A549 (cell line): ENCODE data around the gene PAQR6. TPM values are rescaled to one million over a fixed set of nuclear protein-coding genes. Genes with fewer than 3 reads are reported as not detected.

Experiments used
- ATAC-seq, 2 experiments: fragments of 200-7000 bp in 1 of 2; fragments of >200 bp in 1 of 2; cut with Nextera tagmentation in 1 of 2; cut with Tn5 transposase in 1 of 2; 3 replicates each; pipeline versions ENCODE4 v1.8.0 to v1.9.1; 2018 to 2020; ENCODE audit warnings: mild to moderate bottlenecking in 1 of 2, moderate library complexity in 1 of 2
- CTCF ChIA-PET: fragments of 300-600 bp; sonication (Branson Sonifier 250); formaldehyde crosslinking; extraction: SDS; loops from one replicate; lab custom pipeline; 2021; ENCODE audit warnings: antibody characterized with exemption, inconsistent platforms; lab: Yijun Ruan, JAX
- POLR2A ChIA-PET: fragments of 350-600 bp; formaldehyde crosslinking; extraction: SDS; loops from one replicate; lab custom pipeline; 2021; ENCODE audit warnings: antibody characterized with exemption, inconsistent platforms; lab: Yijun Ruan, JAX
- DNase-seq, 2 experiments: peaks; one replicate each; pipeline versions ENCODE4 v3.0.0 to v3.0.0-alpha.2; 2011 to 2016; ENCODE audit warnings: low read depth in 1 of 2, low spot score in 1 of 2
- FAIRE-seq: peaks from 2 replicates; lab custom pipeline; 2011; peaks lifted over from hg19 to GRCh38; lab: Jason Lieb, UNC
- H3K27ac ChIP-seq, 2 experiments: fragments of >200 bp; sonication (Bioruptor Twin); formaldehyde crosslinking; 3 replicates each; pipeline ENCODE4 v1.5.1; 2016 to 2017
- H3K4me1 ChIP-seq: fragments of >200 bp; sonication (Bioruptor Twin); formaldehyde crosslinking; 3 replicates; pipeline ENCODE4 v1.6.1; 2016
- H3K4me2 ChIP-seq: fragments of >200 bp; sonication (Bioruptor Twin); formaldehyde crosslinking; 3 replicates; pipeline ENCODE4 v1.6.1; 2016
- H3K4me3 ChIP-seq: fragments of >200 bp; sonication (Bioruptor Twin); formaldehyde crosslinking; 3 replicates; pipeline ENCODE4 v1.5.1; 2016
- H3K9me3 ChIP-seq: fragments of >200 bp; sonication (Bioruptor Twin); formaldehyde crosslinking; 3 replicates; pipeline ENCODE4 v1.6.1; 2016
- CBX2 ChIP-seq: fragments of 200-600 bp; sonication (generic); IDR thresholded peaks from 2 replicates; pipeline ENCODE4 v1.6.1; 2016; ENCODE audit warnings: low read depth, mild to moderate bottlenecking, borderline replicate concordance
- CBX8 ChIP-seq: fragments of 200-600 bp; sonication (generic); IDR thresholded peaks from 2 replicates; pipeline ENCODE4 v1.6.1; 2016
- CEBPB ChIP-seq, 2 experiments: fragments of >200 bp in 1 of 2; sonication (Bioruptor Twin) in 1 of 2; formaldehyde crosslinking in 1 of 2; IDR thresholded peaks; 2 replicates each; pipeline ENCODE4 v1.6.1; 2012 to 2016
- CHD4 ChIP-seq: fragments of 200-600 bp; sonication (generic); IDR thresholded peaks from 2 replicates; pipeline ENCODE4 v1.6.1; 2016; ENCODE audit warnings: antibody characterized with exemption, mild to moderate bottlenecking, borderline replicate concordance
- EHMT2 ChIP-seq: fragments of 200-600 bp; sonication (generic); IDR thresholded peaks from 2 replicates; pipeline ENCODE4 v1.6.1; 2016; ENCODE audit warnings: antibody characterized with exemption, low read depth, mild to moderate bottlenecking, moderate library complexity
- FOSL2 ChIP-seq, 2 experiments: fragments of 450-650 bp in 1 of 2; fragments of >200 bp in 1 of 2; sonication (Bioruptor Twin) in 1 of 2; formaldehyde crosslinking; IDR thresholded peaks; 2 replicates each; pipeline versions ENCODE4 v1.5.0 to v1.6.1; 2016 to 2020; ENCODE audit warnings: mild to moderate bottlenecking in 1 of 2, moderate library complexity in 1 of 2
- HEYL ChIP-seq: fragments of 250-450 bp; sonication (Bioruptor Pico); IDR thresholded peaks from 2 replicates; pipeline ENCODE4 v1.8.0; 2021; ENCODE audit warnings: mild to moderate bottlenecking, moderate library complexity
- KDM1A ChIP-seq: fragments of 200-600 bp; sonication (generic); IDR thresholded peaks from 2 replicates; pipeline ENCODE4 v1.6.1; 2016; ENCODE audit warnings: low read depth, mild to moderate bottlenecking
- MAFK ChIP-seq: fragments of 450-650 bp; IDR thresholded peaks from 2 replicates; pipeline ENCODE4 v1.6.1; 2014; ENCODE audit not compliant: partially characterized antibody
- NR3C1 ChIP-seq: fragments of >200 bp; sonication (Bioruptor Twin); formaldehyde crosslinking; IDR thresholded peaks from 3 replicates; pipeline ENCODE4 v1.6.1; 2017
- PHF8 ChIP-seq: fragments of 200-600 bp; sonication (generic); IDR thresholded peaks from 2 replicates; pipeline ENCODE4 v1.6.1; 2016; ENCODE audit warnings: low read depth, mild to moderate bottlenecking, antibody characterized with exemption, moderate library complexity, borderline replicate concordance
- SREBF2 ChIP-seq: fragments of 450-650 bp; IDR thresholded peaks from 2 replicates; pipeline ENCODE4 v1.6.1; 2014; ENCODE audit warnings: mild to moderate bottlenecking, moderate library complexity
- TP53 ChIP-seq: fragments of 250-450 bp; sonication (Bioruptor Pico); IDR thresholded peaks from 2 replicates; pipeline ENCODE4 v1.5.0; 2021; ENCODE audit warnings: mild to moderate bottlenecking, moderate library complexity
- ZNF302 ChIP-seq: fragments of 250-450 bp; sonication (Bioruptor Pico); IDR thresholded peaks from 2 replicates; pipeline ENCODE4 v1.9.0; 2021; ENCODE audit warnings: inconsistent platforms, mild to moderate bottlenecking, moderate library complexity
- WGBS: methylation state at CpG from one replicate; pipeline ENCODE4 v1.1.6; 2017; ENCODE audit errors: missing lambda C conversion rate; 5-methylcytosine and 5-hydroxymethylcytosine counted together
- polyA plus RNA-seq, 4 experiments: library from polyadenylated mRNA; depleted of rRNA in 3 of 4; stranded (reverse); fragments of >200 nt; fragmentation: RNase III in 1 of 4; extraction: RNeasy Plus Mini Kit Qiagen cat#74134 plus additional on column Dnase treatment in 1 of 4; gene quantifications; 2 replicates in 3 of 4; 3 replicates in 1 of 4; pipeline ENCODE4 v1.2.3, GENCODE V29; 2011 to 2017
- TF ChIP-seq, protein P1 (sequence below): fragments of >200 bp; sonication (Bioruptor Twin); formaldehyde crosslinking; IDR thresholded peaks from 2 replicates; pipeline ENCODE4 v1.6.1; 2016
- TF ChIP-seq, protein P2 (sequence below): fragments of 150-350 bp; IDR thresholded peaks from 2 replicates; pipeline ENCODE4 v1.6.1; 2014; ENCODE audit warnings: low read depth, mild to moderate bottlenecking, low read length

Gene PAQR6
- polyA plus RNA-seq, 2 of the 4 experiments (the other 2 are of a cell fraction): 2.4 to 8.6 TPM

DNA sequence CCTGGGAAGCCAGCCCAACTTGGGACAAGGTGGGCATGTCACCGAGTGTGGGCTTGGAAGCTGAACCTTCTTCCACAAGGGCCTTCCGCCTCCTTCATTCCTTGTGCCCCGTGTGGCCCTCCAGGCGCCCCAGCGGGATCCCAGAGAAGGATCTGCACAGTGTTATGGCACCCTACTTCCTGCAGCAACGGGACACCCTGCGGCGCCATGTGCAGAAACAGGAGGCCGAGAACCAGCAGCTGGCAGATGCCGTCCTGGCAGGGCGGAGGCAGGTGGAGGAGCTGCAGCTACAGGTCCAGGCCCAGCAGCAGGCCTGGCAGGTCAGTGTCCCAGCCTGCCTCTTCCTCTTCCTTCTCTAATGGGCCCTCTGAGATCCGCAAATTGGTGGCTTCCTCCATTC, 11.7 kb downstream of the PAQR6 start (continued):
- TF ChIP-seq, protein P1, sequence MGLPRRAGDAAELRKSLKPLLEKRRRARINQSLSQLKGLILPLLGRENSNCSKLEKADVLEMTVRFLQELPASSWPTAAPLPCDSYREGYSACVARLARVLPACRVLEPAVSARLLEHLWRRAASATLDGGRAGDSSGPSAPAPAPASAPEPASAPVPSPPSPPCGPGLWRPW: no peak
- TF ChIP-seq EHMT2 (no peak), PHF8 (no peak), TP53 (CRISPR knock-in tag) (no peak)

DNA sequence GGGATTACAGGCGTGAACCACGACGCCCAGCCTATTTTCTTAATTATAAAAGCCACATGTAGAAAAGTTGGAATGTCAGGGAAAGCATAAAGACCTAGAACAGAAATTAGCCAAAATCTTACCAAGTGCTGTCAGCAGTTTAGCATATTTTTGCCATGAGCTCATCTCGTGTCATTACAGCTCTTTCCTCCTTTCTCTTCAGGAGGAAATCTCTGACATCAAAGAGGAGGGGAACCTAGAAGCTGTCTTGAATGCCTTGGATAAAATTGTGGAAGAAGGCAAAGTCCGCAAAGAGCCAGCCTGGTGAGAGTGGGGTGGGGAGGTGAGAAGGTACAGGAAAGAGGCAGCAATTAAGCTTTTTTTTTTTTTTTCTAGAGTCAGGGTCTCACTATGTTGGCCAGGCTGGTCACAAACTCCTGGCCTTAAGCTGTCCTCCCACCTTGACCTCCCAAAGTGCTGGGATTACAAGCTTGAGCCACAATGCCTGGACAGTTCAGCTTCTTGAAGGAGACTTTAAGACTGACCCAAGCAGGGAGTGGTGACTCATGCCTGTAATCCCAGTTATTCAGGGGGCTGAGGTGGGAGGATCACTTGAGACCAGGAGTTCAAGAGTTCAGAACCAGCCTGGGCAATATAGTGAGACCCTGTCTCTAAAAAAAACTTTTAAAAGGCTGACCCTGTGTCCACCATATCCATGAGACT, 14.3 kb downstream of the PAQR6 start:
- no peak for FAIRE-seq
- no peak for DNase-seq
- Histone ChIP-seq H3K4me3 (no peak overlapping the region), H3K4me2 (peak overlapping the region; percentile 37; the same call in 2 of the 3 replicates), H3K4me1 (peaks cover 14% of the 10 kb centered on the region), H3K27ac (peak overlapping the region in 1 of 2 experiments; percentile 52; a peak in 1 of 6 replicates), H3K9me3 (no peaks in the 10 kb centered on the region)
- WGBS: 84% methylated on average over 5 of the region's 5 CpGs
- ATAC-seq: peak in 1 of 2 experiments; percentile 33; a peak in 3 of 6 replicates
- TF ChIP-seq ZNF302 (CRISPR knock-in tag) (no peak), FOSL2 (IDR thresholded peaks at IDR 0.05) (no peak), FOSL2 (CRISPR knock-in tag; IDR thresholded peaks at IDR 0.05) (peak; percentile 40; the same call in 1 of the 2 replicates)
- TF ChIP-seq, protein P2, sequence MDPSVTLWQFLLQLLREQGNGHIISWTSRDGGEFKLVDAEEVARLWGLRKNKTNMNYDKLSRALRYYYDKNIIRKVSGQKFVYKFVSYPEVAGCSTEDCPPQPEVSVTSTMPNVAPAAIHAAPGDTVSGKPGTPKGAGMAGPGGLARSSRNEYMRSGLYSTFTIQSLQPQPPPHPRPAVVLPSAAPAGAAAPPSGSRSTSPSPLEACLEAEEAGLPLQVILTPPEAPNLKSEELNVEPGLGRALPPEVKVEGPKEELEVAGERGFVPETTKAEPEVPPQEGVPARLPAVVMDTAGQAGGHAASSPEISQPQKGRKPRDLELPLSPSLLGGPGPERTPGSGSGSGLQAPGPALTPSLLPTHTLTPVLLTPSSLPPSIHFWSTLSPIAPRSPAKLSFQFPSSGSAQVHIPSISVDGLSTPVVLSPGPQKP: no peak
- ChIA-PET CTCF (interaction anchor here (0.9 to 25.3 kb wide), 7 partner anchors 9 to 137 kb away, joined by 3 to 639 read pairs (median 5); partner anchors contain the start of gene SEMA4A), POLR2A (interaction anchor here (0.6 to 1.1 kb wide), 3 partner anchors 21 to 49 kb away, joined by 4 to 5 read pairs (median 5); partner anchors contain the start of genes PMF1 and SMG5)

DNA sequence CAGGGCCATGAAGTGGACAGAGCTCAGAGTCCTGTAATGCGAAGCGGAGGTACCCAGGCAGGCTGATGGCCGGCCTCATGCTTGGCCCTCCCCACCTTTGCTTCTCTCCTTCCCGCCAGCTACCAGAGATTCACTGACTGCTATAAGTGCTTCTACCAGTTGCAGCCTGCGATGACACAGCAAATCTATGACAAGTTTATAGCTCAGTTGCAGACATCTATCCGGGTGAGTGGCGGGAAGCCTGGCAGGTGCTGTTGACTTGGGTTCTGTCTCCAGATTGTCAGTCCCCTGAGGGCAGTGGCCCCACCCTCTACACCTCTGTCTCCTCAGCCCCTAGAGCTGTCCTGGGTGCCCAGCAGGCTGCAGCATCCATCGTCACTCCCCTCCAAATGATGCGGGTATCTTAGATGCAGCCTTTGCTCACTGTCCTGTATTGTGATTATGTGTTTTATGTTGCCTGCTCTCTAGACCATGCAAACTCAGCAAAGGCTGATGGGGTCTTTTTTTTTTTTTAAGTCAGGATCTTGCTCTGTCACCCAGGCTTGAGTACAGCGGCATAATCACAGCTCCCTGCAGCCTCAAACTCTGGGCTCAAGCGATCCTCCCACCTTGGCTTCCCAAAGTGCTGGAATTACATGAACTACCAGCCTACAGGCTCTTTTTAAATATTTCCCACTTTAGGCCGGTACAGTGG, 15.5 kb downstream of the PAQR6 start:
- Histone ChIP-seq H3K4me2 (no peak overlapping the region), H3K4me3 (no peak overlapping the region), H3K27ac (no peak overlapping the region; a peak in 1 of 6 replicates), H3K4me1 (peaks cover 14% of the 10 kb centered on the region), H3K9me3 (no peaks in the 10 kb centered on the region)
- DNase-seq (no peak), ATAC-seq (peak in 1 of 2 experiments; percentile 12; a peak in 3 of 6 replicates), FAIRE-seq (no peak)
- CTCF ChIA-PET: interaction anchor here (0.6 to 25.3 kb wide), 10 partner anchors 7 to 166 kb away, joined by 3 to 639 read pairs (median 4); partner anchors contain the start of gene SEMA4A
- WGBS: 92% methylated on average over 12 of the region's 12 CpGs
- TF ChIP-seq MAFK (peak; percentile 60), HEYL (no peak)
- POLR2A ChIA-PET: interaction anchor here (0.6 to 1.1 kb wide), 3 partner anchors 9 to 25 kb away, joined by 4 to 5 read pairs (median 4); partner anchors contain the start of gene PMF1

DNA sequence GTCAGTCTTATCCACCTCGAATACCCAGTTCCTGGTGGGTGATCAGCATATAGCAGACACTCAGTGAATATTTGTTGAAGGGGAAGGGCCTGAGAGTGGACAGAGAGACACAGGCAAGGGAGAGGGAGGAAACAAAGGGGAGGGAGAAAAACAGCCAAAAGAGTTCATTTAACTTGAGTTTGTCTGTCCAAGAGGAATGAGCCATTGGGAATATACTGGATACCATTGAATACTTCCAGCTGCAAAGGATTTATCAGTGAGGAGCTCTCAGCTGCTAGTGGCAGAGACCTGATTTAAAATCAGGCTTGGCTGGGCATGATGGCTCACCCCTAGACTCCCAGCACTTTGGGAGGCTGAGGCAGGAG, 17.4 kb downstream of the PAQR6 start:
- Histone ChIP-seq H3K27ac (no peak overlapping the region), H3K4me3 (no peak overlapping the region), H3K9me3 (no peaks in the 10 kb centered on the region), H3K4me2 (no peak overlapping the region), H3K4me1 (peaks cover 14% of the 10 kb centered on the region)
- ATAC-seq (no peak), DNase-seq (no peak), FAIRE-seq (no peak)
- ChIA-PET POLR2A (no interaction called here), CTCF (interaction anchor here (0.6 to 25.3 kb wide), 4 partner anchors 17 to 136 kb away, joined by 3 to 639 read pairs (median 148); partner anchors contain the start of gene SEMA4A)
- WGBS: 87% methylated on average over 1 of the region's 1 CpG
- TF ChIP-seq CEBPB (IDR thresholded peaks at IDR 0.05) (no peak), KDM1A (no peak), CHD4 (no peak), CBX2 (no peak), SREBF2 (no peak), NR3C1 (no peak), CBX8 (no peak), ZNF302 (CRISPR knock-in tag) (no peak)
